ENCODE results near the gene CHD6.

CHD6 gene

DNA sequence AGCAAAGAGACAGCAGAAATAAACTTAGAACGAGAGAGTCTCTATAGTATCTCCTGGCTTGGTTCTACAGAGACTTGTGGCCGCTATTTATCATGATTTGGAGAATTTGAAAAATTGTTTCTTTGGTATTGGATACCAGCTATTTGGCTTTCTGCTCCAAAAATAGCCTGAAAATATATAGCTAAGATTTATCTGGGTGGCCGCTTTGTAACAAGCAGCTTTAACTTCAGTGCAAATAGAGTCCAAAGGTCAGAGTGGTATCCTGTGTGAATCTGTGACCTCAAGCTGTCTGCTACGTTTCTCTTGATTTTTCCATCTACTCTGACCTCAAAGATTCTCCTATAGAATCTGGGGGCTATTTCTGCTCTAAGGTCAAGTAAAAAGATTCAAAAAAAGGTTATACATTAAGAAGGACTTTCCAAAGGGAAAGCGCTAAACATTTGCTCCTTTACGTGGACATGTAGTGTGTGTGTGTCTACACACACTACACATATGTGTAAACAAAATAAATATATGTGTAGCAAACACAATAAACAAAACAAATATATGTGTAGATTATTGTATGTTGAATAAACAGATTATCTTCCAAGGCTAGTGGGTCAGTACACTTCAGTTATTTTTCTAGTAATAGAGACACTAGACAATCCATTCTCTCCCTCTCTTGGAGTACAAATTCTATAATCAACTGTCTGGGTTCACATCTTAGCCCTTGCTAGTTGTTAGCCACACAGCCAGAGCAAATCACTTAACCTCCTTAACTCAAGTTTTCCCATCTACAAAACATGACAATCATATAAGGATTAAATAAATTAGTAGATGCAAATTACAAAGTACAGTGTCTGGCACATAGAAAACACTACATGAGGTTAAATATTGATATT is 40.8 kb downstream of the CHD6 start:
- DNase-seq: no peak

DNA sequence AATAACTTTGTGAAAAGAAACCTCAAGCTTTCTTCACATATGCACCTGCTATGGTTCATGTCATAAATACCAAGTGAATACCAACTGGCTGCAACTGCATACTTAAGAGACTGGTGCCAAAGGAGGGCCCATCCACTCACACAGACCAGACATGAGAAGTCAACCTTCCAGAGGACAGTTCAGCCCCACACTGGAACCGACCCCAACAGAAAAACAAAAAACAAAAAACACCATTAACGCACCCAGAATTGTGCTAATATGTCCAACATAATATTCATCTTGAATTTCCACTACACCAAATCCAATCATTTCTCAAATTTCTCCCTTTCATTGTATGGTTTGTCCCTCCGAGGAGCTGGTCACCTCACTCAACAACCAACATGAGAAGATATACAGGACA is 42.8 kb downstream of the CHD6 start:
- no peak for DNase-seq

DNA sequence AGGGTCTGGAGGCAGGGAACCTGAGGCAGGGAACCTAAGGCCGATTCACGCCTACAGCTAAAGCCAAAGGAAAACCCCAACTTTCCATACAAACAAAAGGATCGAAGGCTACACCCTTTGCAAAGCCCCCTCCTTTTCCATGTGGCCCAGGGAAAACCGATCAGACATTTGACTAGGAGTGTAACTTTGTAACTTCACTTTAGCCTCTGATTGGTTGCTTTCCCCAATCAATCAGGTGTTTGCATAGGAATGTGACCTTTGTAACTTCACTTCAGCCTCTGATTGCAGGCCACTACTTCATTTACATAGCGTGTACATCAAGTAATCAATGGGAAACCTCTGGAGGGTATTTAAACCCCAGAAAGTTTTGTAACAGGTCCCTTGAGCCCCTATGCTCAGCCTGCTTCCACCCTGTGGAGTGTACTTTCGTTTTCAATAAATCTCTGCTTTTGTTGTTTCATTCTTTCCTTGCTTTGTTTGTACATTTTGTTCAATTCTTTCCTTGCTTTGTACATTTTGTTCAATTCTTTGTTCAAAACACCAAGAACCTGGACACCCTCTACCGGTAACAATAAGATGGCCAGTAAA is 43.3 kb downstream of the CHD6 start:
- no peak for DNase-seq

DNA sequence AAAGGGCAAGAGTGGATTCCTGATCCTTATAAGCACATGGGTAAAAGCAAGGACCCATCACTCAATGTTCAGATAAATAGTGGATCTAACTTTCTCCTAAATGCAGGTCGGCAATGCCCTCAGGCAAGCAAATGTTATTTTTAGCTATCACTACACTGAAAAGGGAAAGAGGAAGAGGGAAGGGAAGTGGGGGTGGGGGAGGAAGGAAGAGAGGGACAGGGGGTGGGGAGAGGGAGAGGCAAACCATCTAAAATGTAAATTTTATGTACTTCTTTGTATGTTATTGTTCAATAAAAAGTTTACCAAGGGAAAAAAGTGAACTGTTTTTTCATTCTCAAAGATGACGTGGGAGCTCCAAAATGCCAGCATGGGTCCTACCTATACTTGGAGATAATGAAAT is 44.2 kb downstream of the CHD6 start:
- DNase-seq: no peak

DNA sequence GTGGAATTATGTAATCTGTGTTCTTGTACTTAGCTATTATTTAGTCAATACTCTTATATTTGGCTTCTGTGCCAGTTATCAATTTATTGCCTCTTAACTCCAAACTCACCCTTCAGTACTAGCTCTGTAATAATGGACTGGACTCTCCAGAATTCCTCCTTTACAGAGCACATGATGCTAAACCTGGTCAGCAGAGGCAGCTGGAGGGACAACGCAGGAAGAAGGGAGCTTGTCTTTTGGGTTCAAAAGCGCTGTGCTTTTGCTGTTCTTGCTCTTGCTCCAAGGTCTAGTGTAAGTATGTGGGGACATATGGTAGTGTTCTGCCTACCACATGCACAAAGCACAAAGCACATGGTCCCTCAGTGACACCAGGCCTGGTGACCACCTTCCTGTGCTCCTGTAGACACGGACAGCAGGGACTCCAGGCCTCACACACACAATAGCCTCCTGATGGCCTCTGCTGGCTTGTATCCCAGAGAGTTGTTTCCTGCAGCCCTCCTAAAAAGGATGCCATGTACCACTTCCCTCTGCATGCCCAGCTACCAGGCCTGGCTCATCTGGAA is 46.1 kb downstream of the CHD6 start:
- DNase-seq: no peak

DNA sequence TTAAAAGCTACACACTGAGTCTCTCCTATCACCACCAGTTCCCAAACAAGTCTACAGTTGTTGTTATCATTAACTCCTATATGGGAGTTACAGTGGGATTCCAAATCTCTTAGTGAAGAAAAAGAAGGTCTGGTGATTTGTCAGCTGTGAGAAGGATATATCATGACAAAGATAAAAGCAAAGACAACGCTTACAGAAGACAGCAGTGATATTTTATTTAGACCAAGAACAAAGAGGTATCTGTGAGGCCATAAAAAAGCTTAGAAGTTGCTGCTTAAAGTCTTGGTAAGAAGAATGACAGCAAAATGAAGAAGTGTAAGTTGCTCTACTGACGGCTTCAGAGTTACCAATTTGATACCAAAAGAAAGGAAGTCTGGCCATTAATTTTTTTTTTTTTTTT is 47.2 kb downstream of the CHD6 start:
- DNase-seq: no peak

DNA sequence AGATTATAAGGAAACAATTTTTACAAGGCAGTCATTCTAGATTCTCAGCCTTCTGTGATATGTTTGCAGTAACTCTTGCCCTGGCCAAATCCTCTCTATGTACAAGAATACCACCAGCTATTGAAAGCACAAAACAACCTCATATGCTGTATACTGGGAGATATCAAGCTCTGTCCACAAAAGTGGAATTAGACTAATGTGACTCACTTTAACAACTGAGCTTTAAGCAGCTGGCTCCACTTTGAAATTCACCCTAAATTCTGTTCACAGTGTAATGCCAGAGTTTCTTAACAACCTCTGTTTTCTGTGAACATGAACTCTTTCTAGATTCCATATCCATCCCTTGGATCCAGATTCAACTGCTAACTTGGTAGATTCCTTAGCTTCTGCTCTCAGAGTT is 47.6 kb downstream of the CHD6 start:
- no peak for DNase-seq

DNA sequence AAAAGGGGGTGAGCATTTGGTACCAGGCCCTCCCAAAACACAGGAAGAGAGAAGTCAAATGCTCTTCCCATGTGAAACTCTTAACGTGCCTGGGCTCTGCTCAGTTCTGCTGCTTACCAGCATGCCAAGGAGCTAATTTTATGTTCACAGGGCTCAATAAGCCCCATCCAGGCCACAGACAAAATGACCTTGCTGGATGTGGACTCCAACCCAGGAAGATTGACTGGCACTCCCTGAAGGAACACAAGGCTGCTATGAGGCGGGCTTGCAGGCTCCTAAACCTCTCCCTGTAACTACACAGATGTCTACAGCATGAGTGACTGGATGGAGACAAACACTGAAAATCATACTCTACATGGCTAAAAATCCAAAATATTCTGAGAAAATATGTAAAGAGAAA is 50.6 kb downstream of the CHD6 start:
- no peak for DNase-seq

DNA sequence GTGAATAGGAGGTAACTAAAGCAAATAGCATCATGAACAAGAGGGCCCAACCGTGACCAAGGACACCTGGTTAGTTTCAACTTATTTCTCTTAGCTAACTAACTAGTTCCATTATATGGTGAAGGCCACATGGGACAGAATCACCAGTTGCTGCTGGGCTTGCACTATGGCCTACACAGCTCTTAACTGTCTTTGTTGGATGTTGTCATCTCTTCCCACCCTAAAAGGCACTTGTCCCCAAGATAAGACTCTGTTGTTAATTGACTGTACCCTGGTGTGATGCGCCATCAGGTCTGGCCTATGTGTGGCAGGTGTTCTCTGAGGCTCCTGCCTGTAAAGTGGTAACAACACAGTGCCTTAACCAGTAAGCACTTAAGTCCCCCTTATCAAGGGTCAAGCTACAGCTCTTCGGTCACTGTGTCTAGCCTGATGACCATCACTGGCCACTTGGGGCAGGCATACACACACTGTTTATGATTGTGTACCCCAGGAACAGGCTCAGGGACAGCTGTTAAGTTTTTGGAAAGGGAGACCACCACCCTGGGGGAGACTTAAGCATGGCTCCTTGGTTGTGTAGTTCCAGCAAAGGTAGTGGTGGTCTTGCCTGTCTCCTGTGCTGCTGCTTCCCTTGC is 51.2 kb downstream of the CHD6 start:
- DNase-seq: no peak

DNA sequence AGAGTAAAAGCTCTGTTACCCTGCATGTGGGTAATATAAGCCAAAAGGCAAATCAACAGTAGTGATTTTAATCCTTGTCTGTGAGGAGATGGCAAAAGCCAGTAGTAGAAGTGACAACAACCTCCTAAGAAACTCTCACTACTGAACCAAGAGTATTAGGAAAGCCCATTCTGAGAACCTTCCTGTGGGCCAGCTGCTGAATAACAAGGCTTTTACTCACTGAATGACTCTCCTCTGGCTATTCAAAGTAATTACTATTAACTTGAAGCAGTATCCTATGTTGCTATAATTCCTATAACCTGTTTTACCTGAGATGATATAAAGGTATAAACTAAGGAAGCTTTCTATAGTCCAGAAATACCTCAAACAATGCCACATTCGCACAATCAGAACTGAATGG is 55.1 kb downstream of the CHD6 start:
- DNase-seq: no peak

DNA sequence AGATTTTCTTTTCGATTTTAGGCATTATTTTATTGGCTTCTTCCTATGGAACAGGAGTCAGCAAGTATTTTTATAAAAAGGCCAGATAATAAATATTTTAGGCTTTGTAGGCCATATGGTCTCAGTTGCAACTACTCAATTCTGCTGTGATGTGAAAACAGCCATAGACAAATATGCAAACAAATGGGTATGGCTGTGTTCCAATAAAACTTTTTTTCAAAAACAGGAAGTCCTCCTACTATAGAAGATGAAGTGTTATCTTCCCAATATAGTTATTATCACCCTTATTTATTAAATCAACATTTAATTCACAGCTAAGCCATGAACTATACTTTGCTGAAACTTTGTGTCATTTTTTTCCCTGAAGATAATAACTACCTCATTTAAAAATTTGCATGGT is 57.2 kb downstream of the CHD6 start:
- no peak for DNase-seq

DNA sequence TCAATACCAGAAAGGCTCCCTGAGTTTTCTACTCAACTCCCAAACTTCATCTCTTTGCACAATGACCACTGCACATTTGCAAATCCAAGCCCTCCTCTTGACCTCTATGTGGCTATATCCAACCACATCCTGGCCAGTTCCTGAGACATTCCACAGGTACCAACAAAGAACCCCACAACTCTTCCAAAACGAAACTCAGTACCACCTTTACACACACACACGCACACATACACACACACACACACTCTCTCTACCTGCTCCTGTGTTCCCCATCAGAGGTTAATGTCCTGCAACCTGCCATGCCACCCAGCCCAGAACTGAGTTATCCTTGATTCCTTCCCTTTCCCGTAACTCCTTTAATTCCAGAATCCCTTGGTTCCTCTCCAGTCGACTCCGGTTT is 58.5 kb downstream of the CHD6 start:
- DNase-seq: no peak

DNA sequence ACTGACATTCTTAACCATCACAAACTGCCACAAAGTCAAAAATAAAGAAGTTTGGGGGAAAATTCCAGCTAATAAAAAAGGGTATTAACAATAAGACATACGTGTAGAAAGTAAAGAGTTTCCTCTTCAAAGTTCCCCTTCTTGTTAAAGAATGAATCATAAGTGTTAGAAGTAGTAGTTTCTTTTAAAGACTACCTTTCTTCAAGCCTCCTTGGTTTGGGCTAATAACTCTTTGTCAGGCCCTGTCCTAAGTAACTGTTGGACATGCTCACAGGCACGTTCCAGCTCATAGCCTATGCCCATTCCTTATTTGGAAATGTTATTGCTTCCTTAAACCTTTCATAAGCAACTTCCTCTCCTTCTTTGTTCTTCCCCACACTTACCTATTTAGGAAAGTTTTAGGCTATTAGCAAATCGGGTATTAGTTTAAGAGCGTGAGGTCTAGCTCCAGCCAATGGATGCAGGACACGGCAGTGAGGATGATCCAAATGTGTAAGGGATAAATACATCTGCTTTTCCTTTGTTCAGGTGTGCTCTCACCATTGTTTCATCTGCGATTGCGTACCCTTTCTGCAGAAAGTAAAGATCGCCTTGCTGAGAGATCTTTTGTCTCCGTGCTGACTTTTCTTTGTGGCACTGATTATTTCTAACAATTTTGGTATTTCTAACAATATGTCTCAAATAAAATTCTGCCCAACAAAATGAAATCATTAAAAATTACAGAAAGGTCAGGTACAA is 64.9 kb downstream of the CHD6 start:
- no peak for DNase-seq

DNA sequence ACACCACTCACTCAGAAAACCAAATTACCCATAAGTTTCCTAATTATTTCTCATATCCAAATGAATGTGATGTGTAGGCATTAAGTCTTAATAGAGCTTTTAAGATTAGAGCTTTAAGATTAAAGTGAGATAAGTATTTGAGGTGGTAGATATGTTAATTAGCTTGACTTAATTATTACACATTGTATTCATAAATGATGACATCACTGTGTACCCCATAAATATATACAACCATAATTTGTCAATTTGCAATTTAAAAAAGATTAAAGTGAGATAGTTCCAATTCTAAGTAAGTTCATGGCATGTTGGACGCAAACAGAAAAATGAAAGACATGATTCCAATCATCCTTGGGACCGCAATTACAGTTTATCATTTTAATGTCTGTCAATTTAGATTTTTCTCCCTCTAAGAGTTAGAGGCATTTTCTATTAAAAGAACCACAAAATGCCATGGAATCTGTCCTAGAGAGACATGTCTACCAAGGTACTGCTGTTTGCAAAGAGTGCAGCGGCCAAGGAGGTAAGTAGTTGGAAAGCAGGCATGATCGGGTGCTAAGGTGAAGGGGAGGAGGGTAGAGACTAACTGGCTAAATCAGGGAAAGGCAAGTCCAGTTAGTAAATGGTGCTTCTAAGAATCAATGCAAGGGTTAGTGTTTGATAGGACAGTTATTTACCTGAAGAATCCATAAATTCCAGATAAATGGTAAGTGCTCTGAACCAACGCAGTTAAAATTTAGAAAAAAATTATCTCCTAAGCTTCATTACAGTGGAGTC is 65.7 kb downstream of the CHD6 start:
- no peak for DNase-seq

DNA sequence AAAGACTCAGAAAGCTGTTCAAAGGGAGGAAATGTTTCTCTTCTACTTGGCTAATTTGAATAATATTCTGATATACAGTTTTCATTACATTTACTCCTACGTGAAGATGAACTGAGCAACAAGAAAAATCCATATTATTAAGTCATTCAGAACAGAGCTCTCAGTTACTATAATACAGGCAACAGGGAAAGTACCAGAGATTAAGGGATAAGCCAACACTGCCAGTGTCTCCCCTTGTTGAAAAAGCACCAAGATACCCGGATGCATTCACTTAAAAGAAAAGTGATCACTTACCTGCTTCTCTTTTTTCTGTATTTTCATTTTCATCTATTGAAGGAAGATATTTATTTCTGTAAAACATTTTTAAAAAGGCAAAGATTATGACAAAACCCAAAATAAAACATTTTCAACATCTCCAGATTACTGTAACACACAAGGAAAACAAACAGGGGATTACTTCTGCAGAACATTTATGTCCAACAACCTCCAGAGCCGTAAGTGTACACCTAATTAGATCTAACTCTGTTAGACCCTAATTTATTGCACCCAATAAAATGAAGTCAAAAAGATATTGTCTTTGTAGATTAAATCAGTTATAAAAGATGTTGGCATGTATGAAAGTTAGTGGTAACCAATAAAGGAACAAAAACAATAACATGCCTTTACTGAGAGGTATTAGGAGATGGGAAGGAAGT is 67.0 kb downstream of the CHD6 start:
- DNase-seq: no peak

DNA sequence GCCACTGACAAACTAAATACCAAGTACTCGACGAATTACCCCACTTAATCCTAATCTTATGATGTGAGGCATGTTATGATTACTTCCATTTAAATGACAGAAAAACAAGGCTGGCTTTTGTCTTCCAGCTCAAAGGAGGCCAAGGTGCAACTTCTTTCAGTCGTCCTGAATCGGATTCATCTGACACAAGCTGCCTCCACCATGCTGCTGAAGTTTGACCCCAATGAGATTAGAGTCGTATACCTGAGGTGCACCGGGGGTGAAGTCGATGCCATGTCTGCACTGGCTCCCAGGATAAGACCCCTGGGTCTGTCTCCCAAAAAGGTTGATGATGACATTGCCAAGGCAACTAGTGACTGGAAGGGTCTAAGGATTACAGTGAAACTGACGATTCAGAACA is 71.0 kb downstream of the CHD6 start:
- DNase-seq: no peak

DNA sequence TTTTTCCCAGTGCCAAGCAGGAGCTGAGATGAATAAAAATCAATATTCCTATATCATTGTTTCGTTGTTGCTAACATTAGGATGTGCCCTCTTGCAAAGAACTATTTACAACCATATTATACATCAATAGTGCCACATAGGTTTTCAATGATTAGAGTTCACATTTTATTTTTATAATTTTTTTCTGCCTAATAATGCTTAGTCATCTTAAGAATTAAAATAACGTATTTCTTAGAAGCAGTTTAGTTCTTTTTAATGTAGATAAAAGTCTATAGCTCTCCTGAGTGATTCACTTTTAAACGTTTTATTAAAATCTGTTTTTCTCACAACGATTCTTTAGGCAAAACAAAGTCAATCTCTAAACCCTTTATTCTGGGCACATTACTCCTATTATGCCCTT is 71.6 kb downstream of the CHD6 start:
- no peak for DNase-seq

DNA sequence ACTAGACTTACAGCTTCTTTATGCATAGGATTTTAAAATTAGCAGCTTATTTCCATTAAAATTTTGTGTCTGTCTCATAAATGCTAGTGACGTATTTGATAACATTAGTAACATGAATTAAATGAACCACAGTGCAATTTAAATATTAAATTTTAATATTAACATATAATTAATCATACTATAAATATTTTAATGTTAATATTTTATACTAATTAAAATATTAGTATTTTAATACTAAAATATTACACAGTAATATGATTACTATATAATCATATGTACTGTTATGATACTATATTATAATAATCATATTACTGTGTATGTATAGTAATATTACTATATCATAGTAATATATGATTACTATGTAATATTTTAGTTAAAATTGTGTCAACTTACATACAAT is 73.7 kb downstream of the CHD6 start:
- DNase-seq: no peak

DNA sequence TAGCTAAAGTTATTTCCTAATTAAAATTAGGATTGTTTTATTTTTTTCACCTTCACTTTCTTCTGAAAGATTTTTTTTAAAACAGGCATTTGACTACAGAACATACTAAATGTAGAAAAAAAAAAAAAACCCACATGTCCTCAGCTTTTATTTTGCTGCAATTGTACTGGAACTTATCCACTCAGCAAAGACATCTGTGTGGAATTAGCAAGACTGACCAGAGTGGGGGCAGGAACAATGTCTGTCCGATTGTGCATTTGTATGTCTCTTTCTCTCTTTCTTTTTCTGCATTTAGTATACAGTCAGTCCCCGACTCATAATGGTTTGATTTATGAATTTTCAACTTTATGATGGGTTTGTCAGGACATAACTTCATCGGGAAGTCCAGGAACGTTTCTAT is 77.3 kb downstream of the CHD6 start:
- no peak for DNase-seq

DNA sequence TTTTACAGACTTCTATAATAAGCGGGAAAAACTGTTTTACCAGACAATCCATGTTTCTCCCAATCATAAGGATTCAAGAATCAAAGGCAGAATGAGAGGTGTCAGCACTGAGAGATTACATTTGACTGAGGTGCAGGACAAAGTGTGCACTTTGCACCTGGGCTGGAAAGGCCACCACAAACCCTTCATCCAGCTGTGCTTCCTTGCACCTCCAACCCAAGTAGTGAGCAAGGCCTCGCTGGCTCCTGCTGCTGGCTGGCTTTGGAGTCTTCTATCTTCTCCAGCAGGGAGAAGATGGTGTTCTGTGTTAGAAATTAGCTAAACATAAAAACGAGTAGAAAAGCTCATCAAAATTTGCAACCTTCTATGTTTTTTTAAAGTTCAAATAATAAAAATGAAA is 77.7 kb downstream of the CHD6 start:
- DNase-seq: no peak

DNA sequence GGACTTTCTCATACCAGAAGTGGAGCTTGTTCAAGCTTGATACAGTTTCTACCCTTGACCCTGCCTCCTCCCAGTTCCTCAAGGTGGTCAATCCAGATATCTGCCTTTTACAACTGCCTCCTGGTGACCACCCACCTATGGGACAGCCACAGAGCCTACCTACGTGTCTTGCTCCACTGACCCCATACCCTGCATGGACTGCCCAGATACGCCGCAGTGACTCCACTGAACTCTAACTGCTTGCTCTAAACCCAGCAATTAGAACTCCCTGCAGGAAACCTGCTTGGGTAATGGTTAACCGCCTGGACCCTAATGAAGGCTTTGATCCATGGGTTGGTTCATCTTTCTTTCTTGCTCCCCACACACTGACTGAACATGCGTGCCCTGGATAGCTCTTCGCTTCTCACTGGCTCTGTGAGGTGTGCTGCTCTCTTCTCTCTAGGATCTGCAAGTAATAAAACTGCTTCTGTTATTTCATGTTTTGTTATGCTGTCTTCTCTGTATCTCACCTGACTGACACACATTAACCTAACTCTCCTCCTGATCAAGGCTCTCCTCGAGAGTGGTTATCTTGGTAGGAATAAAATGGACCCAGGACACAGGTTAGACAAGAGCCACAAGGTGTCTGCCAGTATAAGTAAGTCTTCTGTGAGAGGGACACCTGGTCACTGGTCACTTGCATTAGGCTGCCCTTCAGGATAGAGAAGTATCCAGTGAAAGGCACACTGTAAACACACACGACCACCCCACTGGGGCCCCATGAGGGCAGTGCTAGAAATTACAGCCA is 79.2 kb downstream of the CHD6 start:
- no peak for DNase-seq

Measured in activated CD4-positive, alpha-beta T cell treated with anti-CD3 and anti-CD28 coated beads for 1 hour (primary cell).